ENCODE measurements around the gene GTF2IRD1.
"Not testable (repeated sequence)": the region's sequence is repeated elsewhere in the genome, so short reads cannot be mapped to it uniquely, and the experiment has no call there.

Gene GTF2IRD1

GRCh38 chr7:74512762-74513161 lies 59.1 kb downstream of the GTF2IRD1 start:
- no peak for DNase-seq

- DNase-seq = no peak
These were observed 60.5 kb downstream of the GTF2IRD1 start for GRCh38 chr7:74514131-74514591.

- DNase-seq = no peak
These were observed 61.6 kb downstream of the GTF2IRD1 start for GRCh38 chr7:74515276-74515675.

GRCh38 chr7:74516214-74516613 lies 62.5 kb downstream of the GTF2IRD1 start:
- DNase-seq = no peak

GRCh38 chr7:74518041-74518440 lies 64.3 kb downstream of the GTF2IRD1 start:
- no peak for DNase-seq

- no peak for DNase-seq
These were observed 64.9 kb downstream of the GTF2IRD1 start for GRCh38 chr7:74518654-74519053.

GRCh38 chr7:74519395-74519794 lies 65.7 kb downstream of the GTF2IRD1 start:
- DNase-seq = no peak

- DNase-seq = no peak
These were observed 68.1 kb downstream of the GTF2IRD1 start for GRCh38 chr7:74521855-74522254.

- no peak for DNase-seq
These were observed 68.7 kb downstream of the GTF2IRD1 start for GRCh38 chr7:74522281-74522905.

- no peak for DNase-seq
These were observed 69.3 kb downstream of the GTF2IRD1 start for GRCh38 chr7:74523015-74523414.

- no peak for DNase-seq
These were observed 71.4 kb downstream of the GTF2IRD1 start for GRCh38 chr7:74525140-74525539.

GRCh38 chr7:74525881-74526280 lies 72.2 kb downstream of the GTF2IRD1 start:
- no peak for DNase-seq

GRCh38 chr7:74526780-74527179 lies 73.1 kb downstream of the GTF2IRD1 start:
- DNase-seq = no peak

GRCh38 chr7:74527842-74528241 lies 74.1 kb downstream of the GTF2IRD1 start:
- DNase-seq = no peak

GRCh38 chr7:74528773-74529172 lies 75.1 kb downstream of the GTF2IRD1 start:
- DNase-seq = not testable (repeated sequence)

GRCh38 chr7:74535951-74536356 lies 82.2 kb downstream of the GTF2IRD1 start:
- DNase-seq = no peak

- not testable (repeated sequence) for DNase-seq
These were observed 88.2 kb downstream of the GTF2IRD1 start for GRCh38 chr7:74541937-74542336.

- DNase-seq = no peak
These were observed 88.9 kb downstream of the GTF2IRD1 start for GRCh38 chr7:74542558-74543117.

- DNase-seq = no peak
These were observed 91.2 kb downstream of the GTF2IRD1 start for GRCh38 chr7:74544706-74545469.

GRCh38 chr7:74545921-74546320 lies 92.2 kb downstream of the GTF2IRD1 start:
- DNase-seq = no peak

GRCh38 chr7:74553596-74554012 lies 99.9 kb downstream of the GTF2IRD1 start:
- not testable (repeated sequence) for DNase-seq

- DNase-seq = no peak
These were observed 100.5 kb downstream of the GTF2IRD1 start for GRCh38 chr7:74554178-74554577.

GRCh38 chr7:74560086-74560719 lies 106.5 kb downstream of the GTF2IRD1 start:
- no peak for DNase-seq
